Activated CD4-positive, CD25-positive, alpha-beta regulatory T cell treated with anti-CD3 and anti-CD28 coated beads, Interleukin-2, amount 50 U/mL, for 24 hours (primary cell): ENCODE data around the gene INTS1.

Experiments used
- ATAC-seq, 2 donors: fragments of 150-1000 bp; cut with Tn5 transposase; one replicate each; pipeline ENCODE4 v1.10.0; 2021; ENCODE audit warnings: mild to moderate bottlenecking in 1 of 2, moderate library complexity in 1 of 2

Gene INTS1

GRCh38 chr7:1542841-1543747, 38.9 kb upstream of the INTS1 start:
- ATAC-seq, result no peak

DNA sequence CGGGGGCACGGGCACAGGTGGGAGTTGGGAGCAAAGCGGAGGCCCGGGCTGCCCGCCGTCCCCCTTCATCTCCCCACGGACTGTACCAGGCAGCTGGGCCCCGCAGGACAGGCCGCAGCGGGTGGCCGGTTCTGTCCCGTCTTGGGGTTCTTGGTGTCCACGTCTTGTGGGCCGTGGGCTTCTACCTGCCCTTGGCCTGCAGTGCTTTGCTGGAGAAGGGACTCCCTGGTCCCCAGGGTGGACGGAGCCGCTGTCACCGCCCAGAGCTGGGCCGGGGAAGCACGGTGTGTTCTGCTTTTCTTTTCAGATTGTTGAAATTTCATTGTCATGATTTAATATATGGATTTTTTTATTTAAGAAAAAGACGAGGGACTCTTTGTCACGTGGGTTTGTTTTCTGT, 38.1 kb upstream of the INTS1 start:
- no peak for ATAC-seq

- no peak for ATAC-seq
These were observed 37.4 kb upstream of the INTS1 start for GRCh38 chr7:1541431-1542162.

- ATAC-seq, result no peak
These were observed 36.6 kb upstream of the INTS1 start for GRCh38 chr7:1540776-1541271.

DNA sequence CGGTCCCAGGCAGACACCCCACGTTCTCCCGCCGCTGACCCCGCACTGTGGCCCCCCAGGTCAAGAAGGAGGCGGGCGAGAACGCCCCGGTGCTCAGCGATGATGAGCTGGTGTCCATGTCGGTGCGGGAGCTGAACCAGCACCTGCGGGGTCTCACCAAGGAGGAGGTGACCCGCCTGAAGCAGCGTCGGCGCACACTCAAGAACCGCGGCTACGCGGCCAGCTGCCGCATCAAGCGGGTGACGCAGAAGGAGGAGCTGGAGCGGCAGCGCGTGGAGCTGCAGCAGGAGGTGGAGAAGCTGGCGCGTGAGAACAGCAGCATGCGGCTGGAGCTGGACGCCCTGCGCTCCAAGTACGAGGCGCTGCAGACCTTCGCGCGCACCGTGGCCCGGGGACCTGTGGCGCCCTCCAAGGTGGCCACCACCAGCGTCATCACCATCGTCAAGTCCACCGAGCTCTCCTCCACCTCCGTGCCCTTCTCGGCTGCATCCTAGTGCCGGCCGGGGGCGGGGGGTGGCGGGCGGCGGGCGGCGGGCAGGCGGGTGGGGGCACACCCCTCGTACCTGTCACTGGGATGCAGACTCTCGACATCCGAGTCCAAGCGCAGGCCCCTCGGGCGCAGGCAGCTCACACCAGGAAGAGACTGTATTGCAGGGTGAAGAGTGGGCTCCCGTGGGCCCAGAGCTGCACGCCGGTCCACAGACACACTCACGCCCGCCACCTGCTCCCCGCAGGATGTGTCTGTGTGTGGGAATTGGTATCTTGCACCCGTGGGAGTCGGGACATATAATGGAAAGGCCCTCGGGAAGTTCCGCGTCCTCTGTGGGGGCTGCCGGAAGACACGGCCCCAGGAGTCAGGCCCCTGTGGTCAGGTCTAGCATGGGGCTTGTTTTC, 35.9 kb upstream of the INTS1 start:
- no peak for ATAC-seq

GRCh38 chr7:1539181-1539881, 35.1 kb upstream of the INTS1 start:
- no peak for ATAC-seq

GRCh38 chr7:1538544-1539180, 34.5 kb upstream of the INTS1 start:
- no peak for ATAC-seq

DNA sequence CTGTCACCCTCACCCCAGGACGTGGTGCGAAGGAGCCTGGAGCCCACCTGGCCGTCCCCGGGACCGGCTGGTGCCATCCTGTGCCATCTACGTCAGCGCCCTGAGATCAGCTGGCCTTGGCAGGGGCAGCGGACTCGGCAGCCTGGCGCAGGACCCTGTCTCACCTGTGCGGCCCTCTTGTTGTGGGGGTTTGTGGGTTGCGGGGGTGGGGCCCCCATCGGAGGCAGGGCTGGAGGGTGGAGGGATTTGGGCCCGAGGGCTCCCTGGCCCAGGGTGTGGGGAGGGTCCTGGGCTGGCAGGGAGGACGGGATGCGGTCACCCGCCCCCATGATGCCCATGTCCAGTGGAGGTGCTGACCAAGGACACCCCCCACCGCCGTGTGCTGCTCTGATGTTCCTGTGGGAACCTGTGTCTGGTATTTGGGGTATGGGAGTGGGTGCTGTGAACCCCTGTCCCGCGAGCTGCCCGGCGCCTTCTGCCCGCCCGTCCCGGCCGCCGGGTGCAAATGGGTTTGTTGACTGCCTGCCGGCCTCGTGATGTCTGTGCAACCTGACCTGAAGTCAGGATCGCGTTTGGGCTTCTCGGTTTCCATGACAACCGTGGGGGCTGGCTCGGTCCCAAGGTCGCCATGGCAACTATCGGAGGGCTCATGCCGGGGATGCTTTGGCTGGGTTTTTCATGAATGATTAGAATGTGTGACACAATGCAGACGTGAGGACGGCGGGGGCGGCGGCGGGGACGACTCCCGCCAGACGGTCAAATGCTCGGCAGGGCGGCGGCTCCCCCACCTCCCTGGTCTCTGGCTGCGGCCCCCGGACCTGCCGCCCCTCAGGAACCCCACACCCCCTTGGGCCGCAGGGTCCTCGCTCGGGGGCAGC, 33.6 kb upstream of the INTS1 start:
- no peak for ATAC-seq

GRCh38 chr7:1536743-1537534, 32.8 kb upstream of the INTS1 start:
- ATAC-seq, result no peak

DNA sequence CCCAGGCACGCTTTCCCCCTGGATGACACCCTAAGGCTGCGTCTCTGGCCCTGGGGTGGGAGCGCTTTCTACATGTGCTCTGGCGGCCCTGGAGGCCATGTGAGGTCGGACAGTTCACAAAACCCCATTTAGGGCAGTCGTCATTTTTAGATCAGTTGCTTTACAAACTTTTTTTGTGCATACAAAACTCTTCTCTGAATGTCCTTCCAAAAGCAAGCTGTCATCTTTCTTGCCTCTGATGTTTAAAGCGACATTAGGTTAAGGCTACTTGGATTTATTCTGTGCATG, 32.2 kb upstream of the INTS1 start:
- no peak for ATAC-seq

DNA sequence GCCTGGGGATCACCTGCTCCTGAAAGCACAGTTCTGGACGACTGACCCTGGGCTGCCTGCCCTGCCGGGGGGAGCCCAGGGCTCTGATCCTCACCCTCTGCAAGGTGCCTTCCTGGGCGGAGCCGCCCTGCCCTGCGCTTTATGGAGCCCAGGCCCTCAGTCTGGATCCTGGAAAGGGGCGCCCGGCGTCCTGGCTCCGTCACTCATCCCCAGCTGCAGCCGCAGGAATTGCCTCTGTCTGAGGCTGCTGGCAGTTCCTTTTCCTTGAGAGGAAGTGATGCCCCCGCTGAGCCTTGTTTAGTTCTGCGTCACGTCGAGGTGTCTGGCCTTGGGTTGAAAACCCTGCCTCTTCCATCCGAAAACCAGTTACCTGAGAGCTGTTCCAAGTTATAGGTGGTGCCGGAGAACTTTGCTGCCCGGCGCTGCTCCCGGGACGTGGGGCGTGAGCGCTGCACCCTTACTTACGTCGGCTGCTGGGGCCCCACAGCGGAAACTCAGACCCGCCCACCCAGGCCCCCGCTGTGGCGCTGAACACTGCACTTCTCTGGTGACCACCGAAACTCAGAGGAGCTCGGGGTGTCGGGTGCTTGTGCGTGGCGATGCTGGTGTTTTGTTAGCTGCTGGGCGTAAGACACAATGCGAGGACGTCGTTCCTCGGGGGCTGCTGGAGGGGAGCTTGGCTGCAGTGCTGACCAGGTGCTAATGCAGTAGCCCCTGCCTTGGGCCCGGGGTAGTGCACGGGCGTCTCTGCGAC, 31.7 kb upstream of the INTS1 start:
- no peak for ATAC-seq

GRCh38 chr7:1535100-1535458, 30.9 kb upstream of the INTS1 start:
- no peak for ATAC-seq

- ATAC-seq, result no peak
These were observed 30.3 kb upstream of the INTS1 start for GRCh38 chr7:1534330-1535099.

GRCh38 chr7:1533547-1534329, 29.5 kb upstream of the INTS1 start:
- ATAC-seq, result peak; percentile 55 to 59

- ATAC-seq, result peak in 1 of 2 donors; percentile 0
These were observed 29.0 kb upstream of the INTS1 start for GRCh38 chr7:1533255-1533546.

DNA sequence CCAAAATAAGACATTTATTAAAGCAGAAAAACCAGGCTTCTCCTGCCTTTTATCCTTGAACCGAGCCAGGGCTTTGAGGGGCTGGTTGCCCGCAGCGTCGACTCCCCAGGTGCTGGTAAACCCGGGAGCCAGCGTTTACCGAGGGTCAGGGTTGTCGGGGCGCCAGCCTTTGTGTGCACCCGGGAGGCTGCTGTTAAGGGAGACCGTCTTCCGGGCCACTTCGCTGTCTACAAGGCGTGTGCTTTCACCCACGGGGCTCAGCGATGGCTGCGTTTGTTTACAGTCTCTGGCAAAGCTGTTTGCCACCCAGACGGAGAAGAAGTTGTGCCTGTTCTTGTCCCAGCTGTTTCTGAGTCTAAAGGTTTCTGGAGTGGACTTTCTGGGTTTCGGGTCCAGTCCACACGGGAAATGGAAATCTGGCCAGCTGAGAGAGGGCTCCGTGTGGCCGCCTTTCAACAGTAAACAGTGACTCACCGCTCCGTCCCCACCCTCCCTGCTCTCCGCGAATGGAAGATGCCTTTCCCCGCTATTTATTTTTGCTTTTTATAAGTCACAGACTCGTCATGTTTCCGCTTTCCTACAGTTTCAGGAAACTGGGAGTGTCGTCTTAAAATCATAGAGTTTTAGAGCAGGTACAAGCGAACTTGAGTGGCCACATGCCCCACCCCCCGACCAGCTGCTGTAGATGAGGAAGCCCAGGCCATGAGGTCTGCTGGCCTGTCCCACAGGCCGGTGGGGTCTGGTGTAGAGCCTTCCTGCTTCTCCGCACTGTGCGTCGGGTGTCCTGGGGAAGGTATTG, 28.5 kb upstream of the INTS1 start:
- peak; percentile 39 to 44 for ATAC-seq

GRCh38 chr7:1531979-1532455, 27.8 kb upstream of the INTS1 start:
- no peak for ATAC-seq
